Panc1 (cell line): Measurements from ENCODE around the gene FAF2.

ENCODE experiments used
- POLR2AphosphoS5 ChIP-seq: IDR thresholded peaks from 2 replicates; pipeline ENCODE4 v1.6.1; 2012; ENCODE audit warnings: mild to moderate bottlenecking, low read depth, low read length, moderate library complexity
- TCF7L2 ChIP-seq: IDR thresholded peaks from 2 replicates; pipeline ENCODE4 v1.6.1; 2011; ENCODE audit warnings: mild to moderate bottlenecking, low read depth, low read length, inconsistent platforms
- TF ChIP-seq, protein P1 (sequence below): fragments of 450-650 bp; IDR thresholded peaks from 2 replicates; pipeline ENCODE4 v1.5.1; 2017; ENCODE audit warnings: mild to moderate bottlenecking
- TF ChIP-seq, protein P2 (sequence below), 2 experiments: IDR thresholded peaks; 2 replicates each; pipeline ENCODE4 v1.6.1; 2011 to 2012; ENCODE audit warnings: low read depth in 2 of 2, control low read depth in 1 of 2, low read length in 1 of 2, mild to moderate bottlenecking in 1 of 2, moderate library complexity in 1 of 2; ENCODE audit not compliant: insufficient read depth in 1 of 2

DNA sequence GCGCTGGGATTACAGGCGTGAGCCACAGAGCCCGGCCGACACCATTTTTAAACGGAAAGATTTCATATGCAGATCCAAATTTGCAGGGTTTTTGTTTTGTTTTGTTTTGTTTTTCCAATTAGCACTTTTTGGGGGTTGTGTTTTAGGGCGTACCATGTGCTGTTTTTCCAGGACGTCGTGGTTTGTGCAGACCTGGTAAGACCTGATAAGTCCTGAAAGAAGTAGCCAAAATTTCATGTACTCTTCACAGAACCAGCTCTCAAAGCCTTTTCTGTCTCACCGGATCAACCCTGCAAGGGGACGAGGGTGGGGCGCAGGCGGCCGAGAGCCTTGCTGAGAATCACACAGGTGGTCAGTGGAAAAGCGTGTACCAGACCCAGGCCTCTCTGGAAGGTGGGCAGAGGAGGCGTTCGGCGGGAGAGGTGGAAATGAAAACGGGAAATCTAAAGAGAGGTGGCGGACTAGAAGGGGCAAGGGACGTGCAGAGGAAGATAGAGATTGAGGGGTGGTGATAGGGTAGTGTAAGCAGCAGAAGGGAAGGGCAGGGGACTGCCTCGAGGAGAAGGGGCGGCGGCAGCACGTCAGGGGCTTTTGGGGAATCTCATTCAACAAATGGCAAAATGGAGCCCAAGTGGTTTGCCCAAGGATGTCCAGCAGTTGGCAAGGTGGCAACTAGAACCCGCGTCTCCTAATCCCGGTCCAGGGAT is 1.1 kb upstream of the FAF2 start:
- TF ChIP-seq, protein P1, sequence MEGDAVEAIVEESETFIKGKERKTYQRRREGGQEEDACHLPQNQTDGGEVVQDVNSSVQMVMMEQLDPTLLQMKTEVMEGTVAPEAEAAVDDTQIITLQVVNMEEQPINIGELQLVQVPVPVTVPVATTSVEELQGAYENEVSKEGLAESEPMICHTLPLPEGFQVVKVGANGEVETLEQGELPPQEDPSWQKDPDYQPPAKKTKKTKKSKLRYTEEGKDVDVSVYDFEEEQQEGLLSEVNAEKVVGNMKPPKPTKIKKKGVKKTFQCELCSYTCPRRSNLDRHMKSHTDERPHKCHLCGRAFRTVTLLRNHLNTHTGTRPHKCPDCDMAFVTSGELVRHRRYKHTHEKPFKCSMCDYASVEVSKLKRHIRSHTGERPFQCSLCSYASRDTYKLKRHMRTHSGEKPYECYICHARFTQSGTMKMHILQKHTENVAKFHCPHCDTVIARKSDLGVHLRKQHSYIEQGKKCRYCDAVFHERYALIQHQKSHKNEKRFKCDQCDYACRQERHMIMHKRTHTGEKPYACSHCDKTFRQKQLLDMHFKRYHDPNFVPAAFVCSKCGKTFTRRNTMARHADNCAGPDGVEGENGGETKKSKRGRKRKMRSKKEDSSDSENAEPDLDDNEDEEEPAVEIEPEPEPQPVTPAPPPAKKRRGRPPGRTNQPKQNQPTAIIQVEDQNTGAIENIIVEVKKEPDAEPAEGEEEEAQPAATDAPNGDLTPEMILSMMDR, result no peak
- TF ChIP-seq POLR2AphosphoS5 (no peak), TCF7L2 (no peak)
- TF ChIP-seq, protein P2, sequence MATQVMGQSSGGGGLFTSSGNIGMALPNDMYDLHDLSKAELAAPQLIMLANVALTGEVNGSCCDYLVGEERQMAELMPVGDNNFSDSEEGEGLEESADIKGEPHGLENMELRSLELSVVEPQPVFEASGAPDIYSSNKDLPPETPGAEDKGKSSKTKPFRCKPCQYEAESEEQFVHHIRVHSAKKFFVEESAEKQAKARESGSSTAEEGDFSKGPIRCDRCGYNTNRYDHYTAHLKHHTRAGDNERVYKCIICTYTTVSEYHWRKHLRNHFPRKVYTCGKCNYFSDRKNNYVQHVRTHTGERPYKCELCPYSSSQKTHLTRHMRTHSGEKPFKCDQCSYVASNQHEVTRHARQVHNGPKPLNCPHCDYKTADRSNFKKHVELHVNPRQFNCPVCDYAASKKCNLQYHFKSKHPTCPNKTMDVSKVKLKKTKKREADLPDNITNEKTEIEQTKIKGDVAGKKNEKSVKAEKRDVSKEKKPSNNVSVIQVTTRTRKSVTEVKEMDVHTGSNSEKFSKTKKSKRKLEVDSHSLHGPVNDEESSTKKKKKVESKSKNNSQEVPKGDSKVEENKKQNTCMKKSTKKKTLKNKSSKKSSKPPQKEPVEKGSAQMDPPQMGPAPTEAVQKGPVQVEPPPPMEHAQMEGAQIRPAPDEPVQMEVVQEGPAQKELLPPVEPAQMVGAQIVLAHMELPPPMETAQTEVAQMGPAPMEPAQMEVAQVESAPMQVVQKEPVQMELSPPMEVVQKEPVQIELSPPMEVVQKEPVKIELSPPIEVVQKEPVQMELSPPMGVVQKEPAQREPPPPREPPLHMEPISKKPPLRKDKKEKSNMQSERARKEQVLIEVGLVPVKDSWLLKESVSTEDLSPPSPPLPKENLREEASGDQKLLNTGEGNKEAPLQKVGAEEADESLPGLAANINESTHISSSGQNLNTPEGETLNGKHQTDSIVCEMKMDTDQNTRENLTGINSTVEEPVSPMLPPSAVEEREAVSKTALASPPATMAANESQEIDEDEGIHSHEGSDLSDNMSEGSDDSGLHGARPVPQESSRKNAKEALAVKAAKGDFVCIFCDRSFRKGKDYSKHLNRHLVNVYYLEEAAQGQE (IDR thresholded peaks at IDR 0.05; ENCODE audit: insufficient read depth in 1 of 2, low read depth in 2 of 2, low read length in 1 of 2), result no peak
